WI38 (cell line): ENCODE measurements around the gene TBX19.

Source experiments
- H3K4me3 ChIP-seq: 2 replicates; pipeline ENCODE4 v1.5.1; 2011; ENCODE audit warnings: low read depth, mild to moderate bottlenecking, control low read depth, low read length
- CTCF ChIP-seq: IDR thresholded peaks from 2 replicates; pipeline ENCODE4 v1.5.1; 2012; ENCODE audit warnings: low read depth, mild to moderate bottlenecking, control low read depth, low read length

The TBX19 gene

DNA sequence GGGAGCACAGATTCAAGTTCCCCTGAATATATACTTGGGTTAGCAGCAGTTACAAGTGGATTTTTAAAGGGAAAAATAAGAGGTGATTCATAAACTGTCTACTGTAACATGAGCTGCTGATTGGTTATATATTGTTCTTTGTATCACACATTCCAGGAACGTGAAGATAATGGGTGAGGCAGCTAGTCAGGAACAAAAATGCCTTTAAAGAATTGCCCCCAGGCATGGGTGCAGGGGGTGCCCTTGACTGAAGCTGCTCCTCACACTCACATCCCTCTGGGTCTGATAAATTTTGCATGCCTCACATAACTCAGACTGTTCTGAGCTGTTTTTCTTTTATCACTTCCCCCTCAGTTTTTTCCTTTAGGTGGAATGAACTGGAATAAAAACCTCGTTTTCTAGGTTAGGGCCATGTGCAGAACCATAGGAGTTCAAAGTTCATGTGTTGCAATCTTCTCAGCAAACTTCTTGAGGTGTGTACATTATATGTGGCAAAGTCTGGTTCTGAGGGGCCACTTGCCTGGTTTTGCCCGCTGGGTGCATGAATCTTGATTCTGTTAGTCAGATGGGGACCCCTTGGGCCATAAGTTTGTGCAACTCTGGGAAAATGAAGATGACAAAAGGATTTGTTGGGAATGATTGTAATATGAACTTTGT, 21.1 kb downstream of the TBX19 start:
- no peak overlapping the region for H3K4me3 ChIP-seq
- TF ChIP-seq CTCF: no peak

DNA sequence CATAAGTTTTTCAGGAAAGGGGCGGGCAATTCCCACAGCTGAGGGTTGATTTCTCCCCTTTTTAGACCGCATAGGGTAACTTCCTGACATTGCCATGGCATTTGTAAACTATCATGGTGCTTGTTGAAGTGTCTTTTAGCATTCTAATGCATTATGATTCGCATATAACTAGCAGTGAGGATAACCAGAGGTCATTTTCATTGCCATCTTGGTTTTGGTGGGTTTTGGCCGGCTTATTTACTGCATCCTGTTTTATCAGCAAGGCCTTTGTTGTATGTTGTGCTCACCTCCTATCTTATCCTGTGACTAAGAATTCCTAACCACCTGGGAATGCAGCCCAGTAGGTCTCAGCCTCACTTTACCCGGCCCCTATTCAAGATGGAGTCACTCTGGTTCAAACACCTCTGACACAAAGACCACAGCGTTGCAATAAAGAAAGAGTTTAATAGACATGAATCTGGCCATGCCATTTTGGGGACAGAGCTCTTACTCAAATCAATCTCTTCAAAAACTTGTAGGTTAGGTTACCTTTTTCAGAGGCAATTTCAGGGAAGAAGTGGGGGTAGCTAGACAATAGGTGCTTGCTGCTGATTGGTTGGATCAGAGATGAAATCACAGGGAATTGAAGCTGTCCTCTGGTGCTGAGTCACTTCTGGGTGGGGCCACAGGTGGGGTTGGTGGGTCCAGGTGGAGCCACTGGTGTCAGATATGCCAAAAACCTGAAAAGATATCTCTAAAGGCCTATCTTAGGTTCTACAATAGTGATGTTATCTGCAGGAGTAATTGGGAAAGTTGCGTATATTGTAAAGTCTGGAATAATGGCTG, 23.3 kb downstream of the TBX19 start:
- TF ChIP-seq CTCF: no peak
- no peak overlapping the region for H3K4me3 ChIP-seq

GRCh38 chr1:168304865-168305264, 24.2 kb downstream of the TBX19 start:
- H3K4me3 ChIP-seq: no peak overlapping the region
- TF ChIP-seq CTCF: no peak

DNA sequence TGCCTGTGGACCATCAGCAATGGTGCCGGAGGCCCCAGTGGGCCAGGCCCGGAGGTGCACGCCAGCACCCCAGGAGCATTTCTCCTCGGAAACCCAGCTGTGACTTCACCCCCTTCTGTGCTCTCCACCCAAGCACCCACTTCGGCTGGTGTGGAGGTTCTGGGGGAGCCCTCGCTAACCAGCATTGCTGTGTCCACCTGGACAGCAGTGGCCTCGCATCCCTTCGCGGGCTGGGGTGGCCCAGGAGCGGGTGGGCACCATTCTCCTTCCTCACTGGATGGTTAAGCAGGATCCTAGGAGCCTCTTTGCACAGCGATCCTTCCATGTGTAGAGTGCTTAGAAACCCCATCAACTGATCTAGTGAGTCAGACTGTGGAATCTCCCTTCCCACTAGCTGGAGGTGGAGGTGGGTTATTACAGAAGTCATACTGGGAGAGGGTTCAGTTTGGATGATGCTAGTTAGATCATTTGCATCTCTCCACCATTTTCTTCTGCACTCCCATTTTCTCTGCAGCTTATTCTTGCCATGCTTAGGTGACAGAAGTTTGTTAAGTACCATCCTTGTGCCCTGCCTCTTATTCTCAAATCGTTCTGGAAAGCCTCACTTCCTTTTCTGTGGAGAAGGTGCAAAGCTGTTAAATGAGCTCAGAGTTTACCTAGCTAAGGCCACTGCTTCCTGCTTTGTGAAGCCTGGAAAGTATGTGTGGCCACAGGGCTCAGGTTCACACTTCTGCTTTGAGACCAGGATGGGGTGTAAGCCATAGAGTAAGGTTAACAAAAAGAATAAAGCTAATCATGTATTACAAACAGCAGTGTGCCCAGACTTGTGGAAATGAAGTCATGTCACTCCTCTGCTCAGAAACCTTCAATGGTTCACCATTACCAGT, 32.3 kb downstream of the TBX19 start:
- no peak for TF ChIP-seq CTCF
- H3K4me3 ChIP-seq: no peak overlapping the region

DNA sequence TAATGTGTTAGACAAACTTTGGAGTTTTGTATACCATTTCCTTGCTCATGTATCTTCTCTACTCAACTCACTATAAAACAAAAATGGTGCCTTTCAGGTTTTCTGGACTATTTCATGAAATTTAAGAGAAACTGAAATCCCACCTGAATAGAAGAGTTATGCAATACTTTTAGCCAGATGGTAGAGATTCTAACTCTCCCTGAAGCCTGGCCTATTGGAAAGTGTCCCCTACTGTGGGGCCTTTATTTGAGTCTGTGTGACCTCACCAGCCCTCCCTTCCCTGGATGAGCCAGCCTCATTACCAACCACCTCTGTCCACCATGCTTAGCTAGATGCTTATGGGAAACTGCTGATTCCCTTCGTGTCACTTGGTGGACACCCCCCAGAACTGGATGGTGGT, 35.5 kb downstream of the TBX19 start:
- no peak overlapping the region for H3K4me3 ChIP-seq
- TF ChIP-seq CTCF: no peak

DNA sequence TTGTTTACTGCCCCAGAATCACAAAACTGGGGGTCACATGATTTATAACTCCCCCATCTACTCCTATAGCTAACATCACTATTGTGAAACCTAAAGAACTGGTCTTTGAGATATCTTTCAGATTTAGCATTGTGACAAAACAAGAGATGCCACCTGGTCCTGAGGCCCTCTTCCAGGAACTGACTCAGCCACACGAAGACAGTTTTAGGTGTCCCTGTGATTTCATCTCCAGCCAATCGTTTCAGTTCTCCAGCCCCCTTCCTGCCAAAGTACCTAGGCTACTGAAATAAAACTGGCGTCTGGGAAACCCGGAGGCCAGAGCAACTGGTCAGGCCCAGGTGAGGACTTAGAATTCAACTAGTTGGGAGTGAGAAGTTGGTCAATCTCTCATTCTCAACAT, 36.6 kb downstream of the TBX19 start:
- H3K4me3 ChIP-seq: no peak overlapping the region
- no peak for TF ChIP-seq CTCF
